Measurements from ENCODE around the gene PNPT1. TPM values are rescaled to one million over a fixed set of nuclear protein-coding genes. Genes with fewer than 3 reads are reported as not detected.
A peak's percentile ranks its signal among the peaks of the same experiment; 100 is the strongest.
"Not testable (repeated sequence)": the region's sequence is repeated elsewhere in the genome, so short reads cannot be mapped to it uniquely, and the experiment has no call there.

Gene PNPT1
- total RNA-seq, 3 donors from 2014 or later: 14.8 to 29.8 (median 25.3) TPM

DNA sequence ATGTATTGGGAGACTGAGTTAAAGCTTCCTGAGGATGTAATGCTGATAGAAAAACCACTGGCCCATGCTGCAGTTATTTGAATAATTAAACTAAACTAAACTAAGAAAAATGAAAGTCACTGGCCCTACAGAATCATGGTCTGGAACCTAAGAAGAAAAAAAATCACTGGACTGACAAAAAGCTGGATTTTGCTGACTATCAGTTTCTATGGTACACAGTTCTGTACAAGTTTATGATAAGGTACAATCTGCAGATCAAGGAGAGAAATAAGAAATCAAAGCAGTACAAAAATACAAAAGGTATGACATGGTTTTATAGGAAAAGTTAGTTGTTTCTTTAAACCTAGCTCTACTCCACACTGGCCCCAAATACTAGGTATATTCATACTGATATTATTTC lies 91.8 kb downstream of the PNPT1 start:
- ATAC-seq (no peak), DNase-seq (no peak)
- Histone ChIP-seq H3K9me3 (no peaks in the 10 kb centered on the region), H3K36me3 (ENCODE audit: low read depth) (no peaks in the 10 kb centered on the region), H3K4me1 (ENCODE audit: low read depth) (no peaks in the 10 kb centered on the region), H3K4me3 (no peak overlapping the region)
- intact Hi-C loops (cut with DNase I, micrococcal nuclease): no loop called here
- TF ChIP-seq, protein P1, sequence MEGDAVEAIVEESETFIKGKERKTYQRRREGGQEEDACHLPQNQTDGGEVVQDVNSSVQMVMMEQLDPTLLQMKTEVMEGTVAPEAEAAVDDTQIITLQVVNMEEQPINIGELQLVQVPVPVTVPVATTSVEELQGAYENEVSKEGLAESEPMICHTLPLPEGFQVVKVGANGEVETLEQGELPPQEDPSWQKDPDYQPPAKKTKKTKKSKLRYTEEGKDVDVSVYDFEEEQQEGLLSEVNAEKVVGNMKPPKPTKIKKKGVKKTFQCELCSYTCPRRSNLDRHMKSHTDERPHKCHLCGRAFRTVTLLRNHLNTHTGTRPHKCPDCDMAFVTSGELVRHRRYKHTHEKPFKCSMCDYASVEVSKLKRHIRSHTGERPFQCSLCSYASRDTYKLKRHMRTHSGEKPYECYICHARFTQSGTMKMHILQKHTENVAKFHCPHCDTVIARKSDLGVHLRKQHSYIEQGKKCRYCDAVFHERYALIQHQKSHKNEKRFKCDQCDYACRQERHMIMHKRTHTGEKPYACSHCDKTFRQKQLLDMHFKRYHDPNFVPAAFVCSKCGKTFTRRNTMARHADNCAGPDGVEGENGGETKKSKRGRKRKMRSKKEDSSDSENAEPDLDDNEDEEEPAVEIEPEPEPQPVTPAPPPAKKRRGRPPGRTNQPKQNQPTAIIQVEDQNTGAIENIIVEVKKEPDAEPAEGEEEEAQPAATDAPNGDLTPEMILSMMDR (IDR thresholded peaks at IDR 0.05): no peak

- no peaks in the 10 kb centered on the region for H3K36me3 ChIP-seq (ENCODE audit: low read depth)
Measured at GRCh38 chr2:55598056-55598795, 95.4 kb downstream of the PNPT1 start.

DNA sequence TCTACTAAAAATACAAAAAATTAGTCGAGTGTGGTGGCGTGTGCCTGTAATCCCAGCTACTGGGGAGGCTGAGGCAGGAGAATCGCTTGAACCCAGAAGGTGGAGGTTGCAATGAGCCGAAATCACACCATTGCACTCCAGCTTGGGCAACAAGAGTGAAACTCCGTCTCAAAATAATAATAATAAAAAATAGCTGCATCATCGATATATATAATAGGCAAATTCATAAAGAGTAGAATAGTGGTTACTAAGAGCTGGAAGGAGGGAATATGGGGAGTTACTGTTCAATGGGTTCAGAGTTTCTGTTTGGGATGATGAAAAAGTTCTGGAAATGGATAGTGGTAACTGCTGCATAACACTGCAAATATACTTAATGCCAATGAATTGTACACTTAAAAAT lies 96.8 kb downstream of the PNPT1 start:
- DNase-seq; ATAC-seq; intact Hi-C loops (cut with DNase I, micrococcal nuclease); H3K9me3 ChIP-seq; H3K4me1 ChIP-seq (ENCODE audit: low read depth); H3K36me3 ChIP-seq (ENCODE audit: low read depth); H3K4me3 ChIP-seq: not testable (repeated sequence)

More at GRCh38 chr2:55598056-55598795, 95.4 kb downstream of the PNPT1 start:
- intact Hi-C loops (cut with DNase I, micrococcal nuclease): no loop called here
- ATAC-seq: no peak
- Histone ChIP-seq H3K4me3 (no peak overlapping the region), H3K9me3 (no peaks in the 10 kb centered on the region), H3K4me1 (ENCODE audit: low read depth) (no peaks in the 10 kb centered on the region)
- no peak for DNase-seq
- TF ChIP-seq, protein P1 (IDR thresholded peaks at IDR 0.05): no peak

DNA sequence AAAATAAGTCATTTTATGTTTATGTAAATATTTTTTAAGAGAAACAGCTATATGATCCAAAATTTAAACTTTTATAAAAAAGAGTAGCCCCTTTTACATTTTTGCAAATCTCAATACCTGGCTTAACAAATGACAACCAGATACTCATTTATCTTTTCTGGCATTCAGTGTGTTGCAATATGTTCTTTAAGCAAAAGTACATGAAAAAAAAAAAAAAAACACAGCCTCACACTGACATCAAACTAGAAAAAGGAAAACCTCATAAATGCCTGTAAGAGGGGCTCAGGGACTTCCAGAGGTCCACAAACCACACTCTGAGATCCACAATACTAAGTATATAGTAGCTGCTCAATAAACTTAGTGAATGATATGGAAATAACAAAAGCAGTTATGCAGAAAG lies 98.1 kb downstream of the PNPT1 start:
- TF ChIP-seq, protein P1 (IDR thresholded peaks at IDR 0.05): no peak
- no peak for DNase-seq
- ATAC-seq: no peak
- no peak overlapping the region for H3K4me3 ChIP-seq
- no peaks in the 10 kb centered on the region for H3K9me3 ChIP-seq
- no peaks in the 10 kb centered on the region for H3K36me3 ChIP-seq (ENCODE audit: low read depth)
- no peaks in the 10 kb centered on the region for H3K4me1 ChIP-seq (ENCODE audit: low read depth)
- intact Hi-C loops (cut with DNase I, micrococcal nuclease): no loop called here

- TF ChIP-seq, protein P1 (IDR thresholded peaks at IDR 0.05): no peak
- no peaks in the 10 kb centered on the region for H3K9me3 ChIP-seq
- ATAC-seq: no peak
- no peak for DNase-seq
- H3K4me1 ChIP-seq (ENCODE audit: low read depth): no peaks in the 10 kb centered on the region
- intact Hi-C loops (cut with DNase I, micrococcal nuclease): no loop called here
- H3K36me3 ChIP-seq (ENCODE audit: low read depth): peaks cover 6% of the 10 kb centered on the region
- no peak overlapping the region for H3K4me3 ChIP-seq
Measured at GRCh38 chr2:55592130-55592529, 101.5 kb downstream of the PNPT1 start.

GRCh38 chr2:55590810-55591440 lies 102.7 kb downstream of the PNPT1 start:
- intact Hi-C loops (cut with DNase I, micrococcal nuclease): no loop called here
- Histone ChIP-seq H3K9me3 (no peaks in the 10 kb centered on the region), H3K4me3 (no peak overlapping the region), H3K4me1 (ENCODE audit: low read depth) (no peaks in the 10 kb centered on the region), H3K36me3 (ENCODE audit: low read depth) (peaks cover 6% of the 10 kb centered on the region)
- TF ChIP-seq, protein P1 (IDR thresholded peaks at IDR 0.05): no peak
- DNase-seq: no peak
- ATAC-seq: peak; percentile 79
